Measurements from ENCODE around the gene MRPL18. TPM values are rescaled to one million over a fixed set of nuclear protein-coding genes. Genes with fewer than 3 reads are reported as not detected.
A peak's percentile ranks its signal among the peaks of the same experiment; 100 is the strongest.

Gene MRPL18
- total and polyA plus RNA-seq, 7 donors = 45.0 to 149 (median 71.9) TPM

GRCh38 chr6:159778542-159779103, 11.6 kb upstream of the MRPL18 start:
- intact Hi-C loops (cut with DNase I) = no loop called here
- Histone ChIP-seq H3K9me3 (no peaks in the 10 kb centered on the region), H3K27ac (no peak overlapping the region), H3K4me3 (no peak overlapping the region), H3K36me3 (ENCODE audit: insufficient read depth in 1 of 2, low read depth in 1 of 2) (peaks cover 20 to 79% of the 10 kb centered on the region in 2 donors), H3K27me3 (ENCODE audit: insufficient read depth in 3 of 3, low read length in 2 of 3) (no peaks in the 10 kb centered on the region), H3K4me1 (peaks cover 8% of the 10 kb centered on the region)
- DNase-seq (no peak), ATAC-seq (no peak)
- 69 to 76% (median 74%) methylated on average over 3 of the region's 3 CpGs for WGBS, 3 donors
- TF ChIP-seq CTCF (IDR thresholded peaks at IDR 0.05) = no peak

GRCh38 chr6:159788276-159788675, 2.0 kb upstream of the MRPL18 start:
- H3K4me1 ChIP-seq = peaks cover 32% of the 10 kb centered on the region
- H3K9me3 ChIP-seq = no peaks in the 10 kb centered on the region
- intact Hi-C loops (cut with DNase I) = loop anchor here (2.0 to 5.0 kb wide), 4 partner anchors 41 to 274 kb away; partner anchors contain the start of gene SOD2 (in 2 of the 2)
- peak overlapping the region; percentile 96 for H3K4me3 ChIP-seq
- ATAC-seq = no peak
- 18 to 24% (median 23%) methylated on average over 15 of the region's 15 CpGs for WGBS, 3 donors
- no peak for DNase-seq
- peak overlapping the region; percentile 93 for H3K27ac ChIP-seq
- peaks cover 6 to 63% of the 10 kb centered on the region in 2 donors for H3K36me3 ChIP-seq (ENCODE audit: insufficient read depth in 1 of 2, low read depth in 1 of 2)
- no peak for TF ChIP-seq CTCF (IDR thresholded peaks at IDR 0.05)
- no peaks in the 10 kb centered on the region for H3K27me3 ChIP-seq (ENCODE audit: insufficient read depth in 3 of 3, low read length in 2 of 3)

GRCh38 chr6:159788753-159789376, 1.4 kb upstream of the MRPL18 start:
- Histone ChIP-seq H3K4me1 (peaks cover 32% of the 10 kb centered on the region), H3K9me3 (no peaks in the 10 kb centered on the region), H3K4me3 (peak overlapping the region; percentile 96), H3K27me3 (ENCODE audit: insufficient read depth in 3 of 3, low read length in 2 of 3) (no peaks in the 10 kb centered on the region), H3K27ac (peak overlapping the region; percentile 93), H3K36me3 (ENCODE audit: insufficient read depth in 1 of 2, low read depth in 1 of 2) (peaks cover 6 to 63% of the 10 kb centered on the region in 2 donors)
- DNase-seq (peak; percentile 42 to 74), ATAC-seq (peak in 2 of 4 donors; percentile 32 to 37)
- TF ChIP-seq CTCF (IDR thresholded peaks at IDR 0.05) = no peak
- WGBS, 3 donors = 0 to 1% (median 0%) methylated on average over 51 to 60 of the region's 60 CpGs
- intact Hi-C loops (cut with DNase I) = loop anchor here (2.0 to 5.0 kb wide), 4 partner anchors 42 to 273 kb away; partner anchors contain the start of gene SOD2 (in 2 of the 2)

- Histone ChIP-seq H3K4me1 (peaks cover 32% of the 10 kb centered on the region), H3K27me3 (ENCODE audit: insufficient read depth in 3 of 3, low read length in 2 of 3) (no peaks in the 10 kb centered on the region), H3K36me3 (ENCODE audit: insufficient read depth in 1 of 2, low read depth in 1 of 2) (peaks cover 4 to 63% of the 10 kb centered on the region in 2 donors), H3K27ac (peak within 1 kb of the TSS; percentile 93), H3K9me3 (no peaks in the 10 kb centered on the region), H3K4me3 (peak within 1 kb of the TSS; percentile 96)
- no peak for TF ChIP-seq CTCF (IDR thresholded peaks at IDR 0.05)
- intact Hi-C loops (cut with DNase I) = loop anchor here (2.0 to 10.0 kb wide), 6 partner anchors 42 to 273 kb away; partner anchors contain the start of genes SOD2 (in 2 of the 2) and WTAP (in 1 of the 2)
- peak; percentile 99 to 100 for DNase-seq
- peak; percentile 88 to 90 (median 88) for ATAC-seq
- 0 to 1% (median 0%) methylated on average over 63 to 64 of the region's 64 CpGs for WGBS, 3 donors
Measured at GRCh38 chr6:159789377-159790148, 704 bp upstream of the MRPL18 start, which contains the start of gene TCP1. Gene TCP1 (minus strand): TSS chr6:159789602. CDS start chr6:159789468, 134 bp downstream.
